AG09309 (cell line): ENCODE results near the gene TLX2.
"Not testable (repeated sequence)": the region's sequence is repeated elsewhere in the genome, so short reads cannot be mapped to it uniquely, and the experiment has no call there.

Experiments
- DNase-seq: peaks from one replicate; pipeline ENCODE4 v3.0.0-alpha.2; 2010; ENCODE audit warnings: low read depth
- H3K4me3 ChIP-seq: 2 replicates; pipeline ENCODE4 v1.5.1; 2011; ENCODE audit warnings: mild to moderate bottlenecking, low read depth, low read length, moderate library complexity; ENCODE audit not compliant: control insufficient read depth
- TF ChIP-seq, protein P1 (sequence below): IDR thresholded peaks from 2 replicates; pipeline ENCODE4 v1.5.1; 2011; ENCODE audit warnings: mild to moderate bottlenecking, low read depth, low read length, inconsistent platforms; ENCODE audit not compliant: insufficient read depth, control insufficient read depth; ENCODE audit errors: missing control alignments

TLX2 gene

DNA sequence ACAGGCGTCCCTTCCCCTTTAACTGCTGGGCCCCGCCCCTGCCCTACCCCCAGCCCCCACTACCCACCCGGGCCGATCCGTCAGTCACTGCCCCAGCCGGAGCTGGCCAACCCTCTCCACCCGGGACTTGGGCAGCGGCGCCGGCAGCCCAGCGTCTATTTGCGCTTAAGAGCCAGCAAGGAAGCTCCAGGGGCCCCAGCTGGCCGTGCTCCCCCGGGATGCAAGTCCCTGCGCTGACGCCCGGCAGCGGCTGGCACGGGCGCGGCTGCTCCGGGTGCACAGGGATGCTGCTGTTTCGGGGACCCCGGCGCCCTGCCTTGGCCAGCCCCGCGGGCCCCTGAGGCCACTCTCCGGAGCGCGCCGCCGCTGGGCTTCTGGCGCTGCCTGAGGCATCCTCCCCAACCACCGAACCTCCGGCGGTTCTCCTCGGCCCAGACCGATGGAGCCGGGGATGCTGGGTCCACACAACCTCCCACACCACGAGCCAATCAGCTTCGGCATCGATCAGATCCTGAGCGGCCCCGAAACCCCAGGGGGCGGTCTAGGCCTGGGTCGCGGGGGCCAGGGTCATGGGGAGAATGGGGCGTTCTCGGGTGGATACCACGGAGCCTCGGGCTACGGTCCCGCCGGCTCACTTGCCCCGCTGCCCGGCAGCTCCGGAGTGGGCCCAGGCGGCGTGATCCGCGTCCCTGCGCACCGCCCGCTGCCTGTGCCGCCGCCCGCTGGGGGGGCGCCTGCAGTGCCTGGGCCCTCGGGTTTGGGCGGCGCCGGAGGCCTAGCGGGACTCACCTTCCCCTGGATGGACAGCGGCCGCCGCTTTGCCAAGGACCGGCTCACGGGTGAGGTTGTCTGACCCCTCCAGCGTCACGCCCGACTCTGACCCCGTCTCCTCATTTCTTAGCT is at the start of gene TLX2:
Gene TLX2 (plus strand): TSS at position 83 of the 903 bp plus-strand sequence. CDS start 357 bp downstream, at position 440.
- DNase-seq, result no peak
- TF ChIP-seq, protein P1, sequence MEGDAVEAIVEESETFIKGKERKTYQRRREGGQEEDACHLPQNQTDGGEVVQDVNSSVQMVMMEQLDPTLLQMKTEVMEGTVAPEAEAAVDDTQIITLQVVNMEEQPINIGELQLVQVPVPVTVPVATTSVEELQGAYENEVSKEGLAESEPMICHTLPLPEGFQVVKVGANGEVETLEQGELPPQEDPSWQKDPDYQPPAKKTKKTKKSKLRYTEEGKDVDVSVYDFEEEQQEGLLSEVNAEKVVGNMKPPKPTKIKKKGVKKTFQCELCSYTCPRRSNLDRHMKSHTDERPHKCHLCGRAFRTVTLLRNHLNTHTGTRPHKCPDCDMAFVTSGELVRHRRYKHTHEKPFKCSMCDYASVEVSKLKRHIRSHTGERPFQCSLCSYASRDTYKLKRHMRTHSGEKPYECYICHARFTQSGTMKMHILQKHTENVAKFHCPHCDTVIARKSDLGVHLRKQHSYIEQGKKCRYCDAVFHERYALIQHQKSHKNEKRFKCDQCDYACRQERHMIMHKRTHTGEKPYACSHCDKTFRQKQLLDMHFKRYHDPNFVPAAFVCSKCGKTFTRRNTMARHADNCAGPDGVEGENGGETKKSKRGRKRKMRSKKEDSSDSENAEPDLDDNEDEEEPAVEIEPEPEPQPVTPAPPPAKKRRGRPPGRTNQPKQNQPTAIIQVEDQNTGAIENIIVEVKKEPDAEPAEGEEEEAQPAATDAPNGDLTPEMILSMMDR, result no peak
- H3K4me3 ChIP-seq, result no peak within 1 kb of the TSS; the same call in 1 of the 2 replicates

DNA sequence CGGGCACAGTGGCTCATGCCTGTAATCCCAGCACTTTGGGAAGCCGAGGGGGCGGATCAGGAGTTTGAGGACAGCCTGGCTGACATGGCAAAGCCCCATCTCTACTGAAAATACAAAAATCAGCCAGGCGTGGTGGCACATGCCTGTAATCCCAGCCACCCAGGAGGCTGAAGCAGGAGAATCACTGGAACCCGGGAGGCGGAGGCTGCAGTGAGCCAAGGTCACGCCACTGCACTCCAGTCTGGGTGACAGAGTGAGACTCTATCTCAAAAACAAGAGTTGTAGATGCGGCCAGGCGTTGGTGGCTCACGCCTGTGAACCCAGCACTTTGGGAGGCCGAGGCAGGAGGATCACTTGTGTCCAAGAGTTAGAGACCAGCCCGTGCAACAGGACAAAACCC is 43.5 kb upstream of the TLX2 start:
- H3K4me3 ChIP-seq, DNase-seq: not testable (repeated sequence)

DNA sequence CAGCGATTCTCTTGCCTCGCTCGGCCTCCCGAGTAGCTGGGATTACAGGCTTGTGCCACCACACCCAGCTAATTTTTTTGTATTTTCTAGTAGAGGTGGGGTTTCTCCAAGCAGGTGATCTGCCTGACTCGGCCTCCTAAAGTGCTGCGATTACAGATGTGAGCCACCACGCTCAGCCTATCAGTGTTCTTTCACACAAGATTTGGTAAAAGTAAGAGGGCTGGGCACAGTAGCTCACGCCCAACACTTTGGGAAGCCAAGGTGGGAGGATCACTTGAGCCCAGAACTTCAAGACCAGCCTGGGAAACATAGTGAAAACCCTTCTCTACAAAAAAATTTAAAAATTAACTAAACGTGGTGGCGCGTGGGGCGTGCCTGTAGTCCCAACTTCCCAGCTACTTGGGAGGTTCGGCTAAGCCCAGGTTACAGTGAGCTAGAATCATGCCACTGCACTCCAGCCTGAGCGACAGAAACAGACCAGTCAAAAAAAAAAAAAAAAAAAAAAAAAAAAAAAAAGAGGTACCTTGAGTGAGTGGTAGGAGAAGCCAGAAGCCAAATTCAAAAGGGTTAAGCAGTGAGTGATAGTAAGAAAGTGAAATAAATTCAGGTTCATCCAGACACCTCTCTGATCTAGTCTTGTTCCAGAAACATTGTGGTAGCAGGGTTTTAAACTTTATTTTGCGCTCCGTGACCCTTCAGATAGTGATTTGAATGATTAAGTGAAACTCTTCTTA is 42.8 kb upstream of the TLX2 start:
- peak overlapping the region; percentile 61 for H3K4me3 ChIP-seq
- DNase-seq, result no peak
- TF ChIP-seq, protein P1, result no peak

DNA sequence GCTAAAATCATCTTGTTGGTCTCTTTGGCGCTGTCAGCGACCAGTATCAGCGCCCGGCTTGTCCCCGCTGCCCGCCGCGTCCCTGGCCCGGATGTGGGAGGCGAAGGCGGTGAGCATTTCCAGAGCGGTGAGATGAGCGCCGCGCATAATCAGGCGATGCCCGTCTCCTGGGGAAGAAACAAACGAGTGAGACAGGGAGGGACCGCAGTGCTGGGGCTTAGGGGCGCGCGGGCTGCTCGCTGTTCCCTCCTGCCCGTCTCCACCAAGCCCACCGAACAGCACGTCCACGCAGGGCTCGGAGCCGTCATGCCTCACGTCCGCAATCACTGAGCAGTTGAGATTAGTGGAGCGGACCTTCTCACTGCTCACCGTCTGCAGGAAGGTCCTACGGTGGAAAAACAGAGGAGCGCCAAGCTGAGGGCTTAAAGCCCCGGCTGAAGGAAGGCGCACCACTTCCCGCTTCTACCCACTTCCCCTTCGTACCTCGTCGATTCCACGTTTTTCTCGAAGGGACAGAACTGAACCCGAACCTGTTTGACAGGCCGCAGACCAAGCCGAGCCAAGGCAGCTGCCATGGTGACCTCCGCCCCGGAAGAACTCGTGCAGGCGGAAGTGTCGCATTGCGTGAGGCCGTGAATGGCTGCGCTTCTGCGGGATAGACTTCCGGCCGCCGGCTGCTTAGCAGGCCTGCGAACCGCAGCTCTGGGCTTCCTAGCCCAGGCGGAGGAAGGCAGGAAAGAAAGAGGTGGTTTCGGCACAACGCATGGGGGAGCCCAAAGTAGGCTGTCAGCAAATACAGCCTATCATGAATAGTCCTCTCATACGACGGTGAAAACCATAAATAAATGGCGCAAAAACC is 41.9 kb upstream of the TLX2 start, which contains the start of gene MRPL53:
Gene MRPL53 (minus strand): TSS at position 595 of the 859 bp plus-strand sequence. CDS start 20 bp downstream, at position 575.
- peak; percentile 75 for DNase-seq
- peak within 1 kb of the TSS; percentile 61 for H3K4me3 ChIP-seq
- TF ChIP-seq, protein P1, result no peak

DNA sequence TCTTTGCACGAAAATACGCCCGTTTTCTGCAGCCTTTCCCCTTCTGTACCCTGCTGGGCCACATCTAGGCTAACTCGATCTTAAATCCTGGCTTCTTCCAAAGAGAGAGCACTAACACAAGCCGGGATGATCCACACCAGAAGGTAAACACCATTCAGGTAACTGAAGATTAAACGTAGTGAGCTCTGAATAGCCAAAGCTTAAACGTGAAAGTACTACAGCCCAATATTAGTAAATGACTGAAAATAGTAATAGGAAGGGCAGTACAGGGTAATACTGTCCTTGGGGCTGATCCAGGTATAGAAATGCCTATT is 41.3 kb upstream of the TLX2 start:
- TF ChIP-seq, protein P1, result no peak
- H3K4me3 ChIP-seq, result peak overlapping the region; percentile 61
- DNase-seq, result no peak

DNA sequence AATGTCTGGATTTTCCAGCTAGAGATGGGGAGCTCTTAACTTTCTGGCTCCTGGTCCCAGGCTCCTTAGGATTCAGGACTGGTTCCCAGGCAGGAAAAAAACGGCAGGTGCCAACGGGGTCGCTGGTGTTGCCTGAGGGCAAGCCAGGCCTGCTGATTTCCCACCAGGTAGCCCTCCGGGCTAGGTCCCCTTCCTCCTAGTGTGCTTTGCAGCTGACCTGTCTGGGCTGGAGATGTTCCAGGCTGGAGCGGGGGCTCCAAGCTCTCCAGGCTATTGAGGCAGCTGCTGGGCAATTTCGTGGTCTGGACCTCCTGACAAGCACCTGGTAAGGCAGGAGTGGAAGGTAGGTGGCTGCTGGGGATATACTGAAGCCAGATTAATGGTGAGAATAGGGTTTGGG is 39.8 kb upstream of the TLX2 start:
- no peak overlapping the region for H3K4me3 ChIP-seq
- TF ChIP-seq, protein P1, result no peak
- DNase-seq, result no peak
